Aorta (tissue), 5 donors: ENCODE measurements around the gene AGPAT3. TPM values are rescaled to one million over a fixed set of nuclear protein-coding genes. Genes with fewer than 3 reads are reported as not detected.

Source experiments
- ATAC-seq: fragments of 200-7000 bp; cut with Tn5 transposase; one replicate; pipeline ENCODE4 v1.9.1; 2022; ENCODE audit warnings: moderate library complexity; ENCODE audit not compliant: low FRiP score
- DNase-seq, 2 donors: peaks; one replicate each; pipeline ENCODE4 v3.0.0-alpha.2; 2020
- H3K27ac ChIP-seq, 2 donors: one replicate each; pipeline ENCODE4 v1.5.1; 2013; ENCODE audit warnings: low read length in 2 of 2, mild to moderate bottlenecking in 2 of 2, moderate library complexity in 2 of 2, control low read depth in 1 of 2, inconsistent platforms in 1 of 2, low read depth in 1 of 2
- H3K27me3 ChIP-seq, 2 donors: one replicate each; pipeline ENCODE4 v1.6.1; 2013; ENCODE audit warnings: control low read depth in 1 of 2, low read length in 1 of 2, mild to moderate bottlenecking in 1 of 2, moderate library complexity in 1 of 2; ENCODE audit not compliant: insufficient read depth in 2 of 2, control insufficient read depth in 1 of 2
- H3K36me3 ChIP-seq, 2 donors: one replicate each; pipeline ENCODE4 v1.6.1; 2013; ENCODE audit warnings: control low read depth in 1 of 2, low read length in 1 of 2, mild to moderate bottlenecking in 1 of 2; ENCODE audit not compliant: insufficient read depth in 2 of 2, control insufficient read depth in 1 of 2
- H3K4me1 ChIP-seq, 2 donors: one replicate each; pipeline ENCODE4 v1.6.1; 2013; ENCODE audit warnings: low read length in 2 of 2, control low read depth in 1 of 2, mild to moderate bottlenecking in 1 of 2, moderate library complexity in 1 of 2; ENCODE audit not compliant: insufficient read depth in 2 of 2, control insufficient read depth in 1 of 2
- H3K4me3 ChIP-seq, 2 donors: one replicate each; pipeline ENCODE4 v1.5.1; 2013; ENCODE audit warnings: low read length in 2 of 2, control low read depth in 1 of 2, mild to moderate bottlenecking in 1 of 2
- H3K9me3 ChIP-seq: one replicate; pipeline ENCODE4 v1.6.1; 2013; ENCODE audit warnings: mild to moderate bottlenecking, low read length; ENCODE audit not compliant: control insufficient read depth
- WGBS, 2 donors: extraction: QIAGEN DNeasy Blood & Tissue Kit; methylation state at CpG; one replicate each; pipeline ENCODE4 v1.1.7; 2013; 5-methylcytosine and 5-hydroxymethylcytosine counted together
- intact Hi-C, 2 donors: fragments of 100-400 bp; cut with DNase I; formaldehyde crosslinking; loops; one replicate each; pipeline versions ENCODE4 v1.14.2 to v1.15.0; 2022
- polyA plus RNA-seq, 2 donors: library from polyadenylated mRNA; stranded (reverse); fragments of 200-250 nt; gene quantifications; one replicate each; pipeline ENCODE4 v1.2.3, GENCODE V29; 2013
- total RNA-seq, 2 donors: library from RNA; stranded (reverse); fragmentation: NEBNext Ultra II Directional; extraction: Animal tissue kit (Norgen Biotek cat#: 25700); gene quantifications; one replicate each; pipeline ENCODE4 v1.2.1, GENCODE V29; 2021
- donor health status: healthy with polysubstance abuse.
- donor health status: Bipolar disorder and iron deficiency.
- donor health status: DM: no; HTN: no; CAD: no.
- donor health status: DM: no; HTN: no; CAD: no.
- donor health status: DM: yes; HTN: yes; CAD: no.

AGPAT3 gene
- total and polyA plus RNA-seq, 4 donors: 8.3 to 45.5 (median 23.7) TPM

DNA sequence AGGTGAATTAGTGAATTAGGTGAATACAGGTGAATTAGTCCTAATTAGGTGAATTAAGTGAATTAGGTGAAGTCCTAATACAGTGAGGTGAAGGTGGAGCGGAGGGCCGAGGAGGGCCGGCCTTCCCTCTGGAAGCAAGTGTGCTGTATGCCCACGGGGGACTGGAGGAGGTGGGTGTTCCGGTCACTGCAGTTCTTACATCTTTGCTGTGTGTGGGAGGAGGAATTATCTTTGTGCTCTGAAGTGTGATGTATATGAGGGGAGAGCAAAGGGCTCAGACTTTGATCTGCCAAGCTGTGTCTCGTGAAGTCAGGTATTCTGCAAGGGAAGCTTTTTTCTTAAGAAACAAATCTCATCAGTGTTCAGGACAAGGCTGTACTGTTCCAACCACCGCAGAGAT is 45.4 kb downstream of the AGPAT3 start:
- Histone ChIP-seq H3K27me3 (no peaks in the 10 kb centered on the region), H3K36me3 (no peaks in the 10 kb centered on the region), H3K9me3 (peaks cover 3% of the 10 kb centered on the region), H3K4me3 (no peak overlapping the region), H3K27ac (no peak overlapping the region), H3K4me1 (no peaks in the 10 kb centered on the region)
- 89 to 91% methylated on average over 7 of the region's 7 CpGs for WGBS, 2 donors
- DNase-seq: peak in 1 of 2 donors; percentile 25
- ATAC-seq: no peak
- intact Hi-C loops: no loop called here

DNA sequence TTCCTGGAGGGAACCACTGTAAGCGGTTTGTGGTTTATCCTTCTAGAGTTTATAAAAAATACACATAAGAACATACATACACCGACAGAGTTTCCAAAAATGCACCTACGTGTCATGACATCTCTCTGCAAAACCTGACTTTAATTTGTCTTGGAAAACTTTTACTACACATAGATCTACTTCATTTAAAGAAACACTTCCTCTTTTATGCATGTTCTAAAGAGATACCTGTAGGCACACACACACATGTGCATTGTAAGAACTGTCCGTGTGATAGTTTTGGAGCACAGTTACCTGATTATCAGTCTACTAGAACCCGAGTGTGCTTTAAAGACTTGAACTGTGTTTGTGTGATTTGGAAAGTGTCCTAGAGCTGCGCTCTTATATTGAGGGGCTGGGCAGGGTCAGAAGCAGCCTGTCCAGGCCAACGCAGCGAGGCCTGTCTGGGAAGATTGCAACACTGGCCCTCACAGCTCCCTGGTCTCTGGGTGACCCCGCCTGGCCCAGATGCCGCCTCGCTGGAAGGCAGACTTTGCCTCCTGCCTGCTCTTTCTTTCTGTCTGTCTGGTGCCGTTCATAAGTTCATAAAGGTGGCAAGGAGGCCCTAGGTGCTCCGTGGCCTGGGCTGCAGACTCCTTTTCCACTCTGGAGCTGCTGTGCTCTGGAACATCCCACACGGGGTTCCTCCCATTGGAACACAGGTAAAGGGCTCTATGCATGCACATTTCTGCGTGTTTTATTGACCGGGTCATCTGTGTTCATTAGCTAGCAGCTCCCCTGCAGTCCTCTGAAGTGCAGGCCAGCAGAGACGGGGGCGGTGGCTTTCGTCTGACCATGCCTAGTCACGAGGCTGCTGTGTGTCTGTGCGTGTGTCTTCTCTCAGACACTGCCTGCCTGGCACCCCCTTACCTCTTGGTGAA is 46.3 kb downstream of the AGPAT3 start:
- 81 to 83% methylated on average over 21 of the region's 21 CpGs for WGBS, 2 donors
- intact Hi-C loops: no loop called here
- Histone ChIP-seq H3K27me3 (no peaks in the 10 kb centered on the region), H3K27ac (no peak overlapping the region), H3K9me3 (peaks cover 3% of the 10 kb centered on the region), H3K4me1 (no peaks in the 10 kb centered on the region), H3K4me3 (no peak overlapping the region), H3K36me3 (no peaks in the 10 kb centered on the region)
- ATAC-seq (no peak), DNase-seq (peak in 1 of 2 donors; percentile 55)

DNA sequence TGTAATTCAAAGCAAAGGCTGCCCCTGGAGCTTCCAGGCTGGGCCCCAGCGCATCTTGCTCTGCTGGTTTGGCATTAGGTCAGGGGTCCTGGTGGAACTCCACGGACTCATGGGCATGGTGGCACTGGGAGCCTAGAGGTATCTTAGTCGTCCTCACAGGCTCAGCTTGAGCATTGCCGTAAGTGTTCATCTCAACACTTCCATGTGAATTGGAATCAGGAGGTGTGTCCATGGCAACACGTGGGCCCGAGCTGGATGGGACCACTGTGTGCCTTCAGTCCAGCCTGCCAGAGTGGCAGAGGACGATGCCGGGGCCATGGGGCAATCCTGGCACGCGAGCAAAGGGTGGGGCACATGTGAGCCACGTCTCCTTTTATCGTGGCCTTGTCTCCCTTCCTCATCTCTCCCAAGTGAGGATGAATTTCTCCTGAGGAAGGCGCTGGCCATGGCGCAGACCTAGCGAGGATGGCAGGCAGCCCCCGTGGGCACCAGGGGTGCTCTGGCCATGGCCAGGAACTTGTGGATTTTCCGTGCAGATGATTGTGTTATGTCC is 47.0 kb downstream of the AGPAT3 start:
- DNase-seq (peak; percentile 30 to 61), ATAC-seq (no peak)
- intact Hi-C loops: no loop called here

DNA sequence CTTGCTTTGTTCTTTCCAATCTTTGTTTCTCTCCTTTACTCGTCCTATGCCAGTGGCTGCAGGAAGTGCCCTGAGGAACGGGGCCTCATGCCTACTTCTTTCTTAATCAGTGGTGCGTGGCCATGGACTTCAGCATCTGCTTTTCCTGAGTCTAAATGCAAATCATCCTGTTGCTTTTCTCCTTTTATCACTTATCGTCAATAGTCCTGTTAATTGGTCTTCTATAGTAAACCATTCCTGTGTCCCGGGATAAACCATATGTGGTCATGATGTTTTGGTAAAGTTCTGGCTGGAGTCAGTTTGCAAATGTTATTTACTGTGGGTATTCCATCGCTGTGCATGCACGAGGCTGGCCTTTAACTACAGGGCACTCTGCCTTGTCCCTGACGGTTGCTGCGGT is 47.5 kb downstream of the AGPAT3 start:
- ATAC-seq: no peak
- no peaks in the 10 kb centered on the region for H3K4me1 ChIP-seq
- peaks cover 3% of the 10 kb centered on the region for H3K9me3 ChIP-seq
- WGBS, 2 donors: 95 to 96% methylated on average over 9 of the region's 9 CpGs
- peak in 1 of 2 donors; percentile 21 for DNase-seq
- H3K27me3 ChIP-seq: no peaks in the 10 kb centered on the region
- no peaks in the 10 kb centered on the region for H3K36me3 ChIP-seq
- intact Hi-C loops: no loop called here
- no peak overlapping the region for H3K4me3 ChIP-seq
- H3K27ac ChIP-seq: no peak overlapping the region

More for the DNA sequence above, 47.0 kb downstream of the AGPAT3 start:
- no peaks in the 10 kb centered on the region for H3K4me1 ChIP-seq
- no peak overlapping the region for H3K4me3 ChIP-seq
- no peaks in the 10 kb centered on the region for H3K36me3 ChIP-seq
- peaks cover 3% of the 10 kb centered on the region for H3K9me3 ChIP-seq
- H3K27me3 ChIP-seq: no peaks in the 10 kb centered on the region
- WGBS, 2 donors: 94 to 95% methylated on average over 17 of the region's 17 CpGs
- no peak overlapping the region for H3K27ac ChIP-seq

DNA sequence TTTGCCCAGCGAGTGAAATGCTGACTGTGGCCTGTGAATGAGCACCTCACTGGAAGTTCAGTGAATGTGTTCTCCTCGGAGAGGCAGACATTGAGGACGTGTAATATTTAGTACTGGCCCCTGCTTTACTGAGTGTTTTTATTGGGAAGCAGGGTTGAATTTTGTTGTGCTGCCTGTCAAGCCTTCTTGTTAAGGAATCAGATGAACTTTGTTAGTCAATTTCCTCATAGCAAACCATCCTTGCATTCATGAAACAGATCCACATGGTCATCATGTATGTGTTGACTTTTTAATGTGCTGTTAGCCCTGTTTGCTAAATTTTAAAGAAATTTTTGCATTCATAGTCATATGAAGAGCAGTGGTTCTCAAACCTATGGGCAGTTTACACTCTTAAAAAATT is 47.9 kb downstream of the AGPAT3 start:
- Histone ChIP-seq H3K4me3 (no peak overlapping the region), H3K36me3 (no peaks in the 10 kb centered on the region), H3K27ac (no peak overlapping the region), H3K27me3 (no peaks in the 10 kb centered on the region), H3K4me1 (no peaks in the 10 kb centered on the region), H3K9me3 (peaks cover 3% of the 10 kb centered on the region)
- DNase-seq (peak in 1 of 2 donors; percentile 48), ATAC-seq (no peak)
- WGBS, 2 donors: 97 to 99% methylated on average over 3 of the region's 3 CpGs
- intact Hi-C loops: no loop called here

DNA sequence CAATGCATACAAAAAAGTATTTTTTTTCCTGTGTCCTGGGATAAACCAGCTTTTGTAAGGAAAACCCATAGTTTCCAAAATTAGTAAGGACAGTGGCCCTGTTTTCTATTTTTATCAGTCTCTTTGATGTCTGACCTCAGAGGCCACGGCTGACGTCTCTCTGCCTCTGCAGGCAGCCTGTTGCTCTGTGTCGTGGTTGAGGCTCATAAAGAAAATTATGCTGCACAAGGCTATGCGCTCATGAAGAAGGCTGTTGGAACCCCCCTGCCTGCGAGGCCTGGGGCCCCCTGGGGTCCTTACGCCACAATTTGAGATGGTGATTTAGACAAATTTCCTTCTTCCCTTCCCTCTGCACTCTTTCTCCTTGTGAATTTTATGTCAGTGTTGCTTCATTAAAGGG is 48.9 kb downstream of the AGPAT3 start:
- H3K27ac ChIP-seq: no peak overlapping the region

DNA sequence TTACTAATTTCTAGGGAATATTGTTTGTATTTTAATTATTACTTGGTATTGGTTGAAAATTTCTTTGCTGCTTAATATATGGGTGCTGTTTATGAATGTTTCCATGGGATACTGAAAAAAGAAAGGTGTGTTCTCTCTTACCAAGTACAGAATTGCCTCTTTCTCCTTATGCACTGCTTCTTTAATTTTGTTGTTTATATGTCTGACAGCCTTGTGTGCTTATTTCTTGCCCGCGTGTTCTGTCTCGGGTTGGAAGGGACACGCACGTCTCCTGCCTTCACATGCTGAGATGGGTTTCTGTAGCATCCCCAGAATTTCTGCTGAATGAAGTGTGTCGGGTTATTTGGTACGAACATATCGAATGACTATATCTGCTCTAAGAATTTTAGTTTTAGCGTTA is 51.1 kb downstream of the AGPAT3 start:
- H3K27ac ChIP-seq: no peak overlapping the region
- WGBS, 2 donors: 89 to 92% methylated on average over 9 of the region's 9 CpGs
- no peaks in the 10 kb centered on the region for H3K27me3 ChIP-seq
- H3K4me3 ChIP-seq: no peak overlapping the region
- no peaks in the 10 kb centered on the region for H3K36me3 ChIP-seq
- H3K4me1 ChIP-seq: no peaks in the 10 kb centered on the region
- DNase-seq (peak in 1 of 2 donors; percentile 9), ATAC-seq (no peak)
- intact Hi-C loops: no loop called here
- H3K9me3 ChIP-seq: peaks cover 3% of the 10 kb centered on the region

More for the DNA sequence above, 48.9 kb downstream of the AGPAT3 start:
- intact Hi-C loops: no loop called here
- DNase-seq (peak in 1 of 2 donors; percentile 57), ATAC-seq (no peak)
- 56% methylated on average over 6 of the region's 6 CpGs for WGBS, 2 donors
- Histone ChIP-seq H3K36me3 (no peaks in the 10 kb centered on the region), H3K27me3 (no peaks in the 10 kb centered on the region), H3K4me3 (no peak overlapping the region), H3K9me3 (peaks cover 3% of the 10 kb centered on the region), H3K4me1 (no peaks in the 10 kb centered on the region)

DNA sequence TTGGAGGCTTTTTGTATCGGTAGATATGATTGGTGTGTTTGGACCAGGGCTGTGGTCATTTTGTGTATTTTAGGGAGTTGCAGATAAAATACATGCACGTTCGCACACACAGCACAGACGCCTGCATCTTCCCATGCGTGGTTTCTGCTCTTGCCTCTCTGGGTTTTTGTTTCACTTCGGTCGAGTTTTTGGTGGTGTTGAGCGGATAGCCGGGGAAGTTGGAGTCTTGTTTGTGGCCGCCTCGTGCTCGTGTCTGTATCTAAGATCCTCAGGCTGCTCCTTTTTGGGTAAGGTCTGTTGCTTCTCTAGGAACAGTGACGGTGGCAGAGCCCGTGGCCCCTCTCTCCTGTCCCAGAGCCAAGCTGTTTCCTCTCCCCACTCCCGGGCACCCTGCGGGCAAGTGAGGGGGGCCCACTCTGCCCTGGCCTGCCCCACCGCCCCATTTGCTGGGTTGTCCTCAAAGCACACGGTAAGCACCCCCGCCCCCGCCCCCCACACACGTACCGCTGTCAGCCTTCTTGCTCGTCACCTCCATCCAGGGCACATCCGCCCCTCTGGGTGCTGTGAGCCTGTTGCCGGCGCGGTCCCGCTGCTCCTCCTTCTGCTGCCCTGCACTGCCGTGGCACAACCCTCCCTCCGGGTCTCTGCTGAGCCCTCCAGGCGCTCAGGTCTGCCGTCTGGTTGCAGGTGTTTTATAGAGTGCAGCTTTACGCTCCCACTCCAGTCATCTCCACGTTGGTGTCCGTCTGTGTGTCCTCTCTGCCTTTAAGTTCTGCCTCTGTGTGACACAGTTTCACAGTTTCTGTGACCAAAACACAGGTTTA is 51.9 kb downstream of the AGPAT3 start:
- no peak for ATAC-seq
- intact Hi-C loops: no loop called here
- Histone ChIP-seq H3K27me3 (no peaks in the 10 kb centered on the region), H3K4me1 (no peaks in the 10 kb centered on the region), H3K9me3 (peaks cover 3% of the 10 kb centered on the region), H3K4me3 (no peak overlapping the region), H3K36me3 (no peaks in the 10 kb centered on the region), H3K27ac (no peak overlapping the region)
- 69 to 74% methylated on average over 35 of the region's 35 CpGs for WGBS, 2 donors
- DNase-seq: peak in 1 of 2 donors; percentile 69
